ENCODE data around the gene NUDCD2.

- no peak for TF ChIP-seq POLR2A (IDR thresholded peaks at IDR 0.05)
- TF ChIP-seq, protein P1, sequence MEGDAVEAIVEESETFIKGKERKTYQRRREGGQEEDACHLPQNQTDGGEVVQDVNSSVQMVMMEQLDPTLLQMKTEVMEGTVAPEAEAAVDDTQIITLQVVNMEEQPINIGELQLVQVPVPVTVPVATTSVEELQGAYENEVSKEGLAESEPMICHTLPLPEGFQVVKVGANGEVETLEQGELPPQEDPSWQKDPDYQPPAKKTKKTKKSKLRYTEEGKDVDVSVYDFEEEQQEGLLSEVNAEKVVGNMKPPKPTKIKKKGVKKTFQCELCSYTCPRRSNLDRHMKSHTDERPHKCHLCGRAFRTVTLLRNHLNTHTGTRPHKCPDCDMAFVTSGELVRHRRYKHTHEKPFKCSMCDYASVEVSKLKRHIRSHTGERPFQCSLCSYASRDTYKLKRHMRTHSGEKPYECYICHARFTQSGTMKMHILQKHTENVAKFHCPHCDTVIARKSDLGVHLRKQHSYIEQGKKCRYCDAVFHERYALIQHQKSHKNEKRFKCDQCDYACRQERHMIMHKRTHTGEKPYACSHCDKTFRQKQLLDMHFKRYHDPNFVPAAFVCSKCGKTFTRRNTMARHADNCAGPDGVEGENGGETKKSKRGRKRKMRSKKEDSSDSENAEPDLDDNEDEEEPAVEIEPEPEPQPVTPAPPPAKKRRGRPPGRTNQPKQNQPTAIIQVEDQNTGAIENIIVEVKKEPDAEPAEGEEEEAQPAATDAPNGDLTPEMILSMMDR (IDR thresholded peaks at IDR 0.05): no peak
Observed at GRCh38 chr5:163401271-163401670, 58.6 kb downstream of the NUDCD2 start.
